Psoas muscle (tissue), 8 donors: ENCODE data around the gene SPRYD3. TPM values are rescaled to one million over a fixed set of nuclear protein-coding genes. Genes with fewer than 3 reads are reported as not detected.

Source experiments
- ATAC-seq, 4 donors: fragments of 200-7000 bp; cut with Tn5 transposase; one replicate each; pipeline ENCODE4 v1.9.1; 2020; ENCODE audit warnings: moderate library complexity in 3 of 4, mild to moderate bottlenecking in 2 of 4
- DNase-seq, 2 donors: peaks; one replicate each; pipeline ENCODE4 v3.0.0-alpha.2; 2020
- H3K27ac ChIP-seq: fragments of 200-600 bp; one replicate; pipeline ENCODE4 v1.8.0; 2022
- H3K27me3 ChIP-seq, 3 donors: fragments of 200-600 bp in 1 of 3; one replicate each; pipeline versions ENCODE4 v1.6.1 to v1.8.0; 2013 to 2022; ENCODE audit warnings: low read length in 2 of 3, mild to moderate bottlenecking in 2 of 3, moderate library complexity in 1 of 3; ENCODE audit not compliant: insufficient read depth in 3 of 3
- H3K36me3 ChIP-seq, 2 donors: fragments of 200-600 bp in 1 of 2; one replicate each; pipeline versions ENCODE4 v1.6.1 to v1.8.0; 2013 to 2022; ENCODE audit warnings: low read depth in 1 of 2, mild to moderate bottlenecking in 1 of 2, moderate library complexity in 1 of 2; ENCODE audit not compliant: insufficient read depth in 1 of 2
- H3K4me1 ChIP-seq: fragments of 200-600 bp; one replicate; pipeline ENCODE4 v1.8.0; 2022
- H3K4me3 ChIP-seq: fragments of 200-600 bp; one replicate; pipeline ENCODE4 v1.8.0; 2022; ENCODE audit warnings: mild to moderate bottlenecking
- H3K9me3 ChIP-seq: fragments of 200-600 bp; one replicate; pipeline ENCODE4 v1.8.0; 2022
- CTCF ChIP-seq: fragments of 200-600 bp; IDR thresholded peaks from one replicate; pipeline ENCODE4 v1.8.0; 2022; ENCODE audit warnings: antibody characterized with exemption
- WGBS, 3 donors: extraction: QIAGEN DNeasy Blood & Tissue Kit; methylation state at CpG; one replicate each; pipeline versions ENCODE4 v1.1.6 to v1.1.7; 2013; 5-methylcytosine and 5-hydroxymethylcytosine counted together
- intact Hi-C, 2 donors: fragments of 100-400 bp; cut with DNase I; formaldehyde crosslinking; loops; one replicate each; pipeline versions ENCODE4 v1.11.0 to v1.14.2; 2022
- polyA plus RNA-seq, 3 donors: library from polyadenylated mRNA; stranded (reverse); fragments of 200-250 nt; gene quantifications; one replicate each; pipeline ENCODE4 v1.2.3, GENCODE V29; 2013
- total RNA-seq, 4 donors: library from RNA; stranded (reverse); fragmentation: NEBNext Ultra II Directional in 2 of 4; extraction: Animal tissue kit (Norgen Biotek cat#: 25700) in 2 of 4; gene quantifications; one replicate each; pipeline versions ENCODE4 v1.2.1 to v1.2.4, GENCODE V29; 2021 to 2023
- donor health status: healthy with polysubstance abuse.
- donor health status: DM: no; HTN: no; CAD: no; lungs with moderate emphysema.
- donor health status: Bipolar disorder and iron deficiency.
- donor health status: healthy.
- donor health status: DM: yes; HTN: yes; CAD: no.
- donor health status: DM: no; HTN: no; CAD: no.
- donor health status: DM: no; HTN: no; CAD: no.
- donor health status: DM: yes; HTN: yes; CAD: no.

Gene SPRYD3
- total and polyA plus RNA-seq, 7 donors: 16.5 to 49.1 (median 21.8) TPM

GRCh38 chr12:53062977-53063707 is 16.0 kb downstream of the SPRYD3 start:
- ATAC-seq: no peak
- intact Hi-C loops: no loop called here
- 51 to 66% (median 55%) methylated on average over 14 of the region's 14 CpGs for WGBS, 3 donors
- peak; percentile 17 to 58 for DNase-seq
- Histone ChIP-seq H3K9me3 (no peaks in the 10 kb centered on the region), H3K36me3 (peaks cover 0 to 74% of the 10 kb centered on the region in 2 donors), H3K4me3 (no peak overlapping the region), H3K27me3 (no peaks in the 10 kb centered on the region), H3K4me1 (peaks cover 26% of the 10 kb centered on the region), H3K27ac (peak overlapping the region; percentile 55)
- no peak for TF ChIP-seq CTCF

GRCh38 chr12:53062011-53062961 is 16.9 kb downstream of the SPRYD3 start:
- H3K27ac ChIP-seq: peak overlapping the region; percentile 55
- H3K27me3 ChIP-seq: no peaks in the 10 kb centered on the region
- no peak for ATAC-seq
- H3K4me3 ChIP-seq: no peak overlapping the region
- H3K36me3 ChIP-seq: peaks cover 0 to 76% of the 10 kb centered on the region in 2 donors
- WGBS, 3 donors: 71 to 77% (median 76%) methylated on average over 18 to 20 of the region's 20 CpGs
- intact Hi-C loops: no loop called here
- H3K9me3 ChIP-seq: no peaks in the 10 kb centered on the region
- H3K4me1 ChIP-seq: peaks cover 26% of the 10 kb centered on the region
- TF ChIP-seq CTCF: no peak
- peak; percentile 16 to 58 for DNase-seq

- Histone ChIP-seq H3K27ac (peak overlapping the region; percentile 55), H3K4me1 (peaks cover 25% of the 10 kb centered on the region), H3K27me3 (no peaks in the 10 kb centered on the region), H3K9me3 (no peaks in the 10 kb centered on the region), H3K4me3 (no peak overlapping the region), H3K36me3 (peaks cover 0 to 84% of the 10 kb centered on the region in 2 donors)
- intact Hi-C loops: no loop called here
- DNase-seq: peak; percentile 38 to 56
- no peak for ATAC-seq
- 82 to 85% (median 85%) methylated on average over 5 of the region's 5 CpGs for WGBS, 3 donors
- no peak for TF ChIP-seq CTCF
Observed at GRCh38 chr12:53061404-53062010, 17.7 kb downstream of the SPRYD3 start.

GRCh38 chr12:53060721-53061276 is 18.4 kb downstream of the SPRYD3 start:
- H3K4me1 ChIP-seq: peaks cover 20% of the 10 kb centered on the region
- no peaks in the 10 kb centered on the region for H3K27me3 ChIP-seq
- peaks cover 0 to 91% of the 10 kb centered on the region in 2 donors for H3K36me3 ChIP-seq
- H3K9me3 ChIP-seq: no peaks in the 10 kb centered on the region
- TF ChIP-seq CTCF: no peak
- H3K27ac ChIP-seq: peak overlapping the region; percentile 55
- 65 to 70% (median 66%) methylated on average over 17 to 18 of the region's 18 CpGs for WGBS, 3 donors
- intact Hi-C loops: no loop called here
- ATAC-seq: no peak
- peak; percentile 43 to 70 for DNase-seq
- no peak overlapping the region for H3K4me3 ChIP-seq
